Measurements from ENCODE around the gene MYO5A. TPM values are rescaled to one million over a fixed set of nuclear protein-coding genes. Genes with fewer than 3 reads are reported as not detected.

Gene MYO5A
- total RNA-seq, 1 experiment from 2014 or later = 29.2 TPM

GRCh38 chr15:52563501-52564060 lies 34.9 kb upstream of the MYO5A start:
- Mint-ChIP-seq H3K9me3 (no peaks in the 10 kb centered on the region), H3K27ac (peak overlapping the region; percentile 67), H3K4me1 (peaks cover 58% of the 10 kb centered on the region), H3K27me3 (ENCODE audit: low read depth) (no peaks in the 10 kb centered on the region), H3K4me3 (no peak overlapping the region), H3K36me3 (peaks cover 9% of the 10 kb centered on the region)
- TF ChIP-seq, protein P1, sequence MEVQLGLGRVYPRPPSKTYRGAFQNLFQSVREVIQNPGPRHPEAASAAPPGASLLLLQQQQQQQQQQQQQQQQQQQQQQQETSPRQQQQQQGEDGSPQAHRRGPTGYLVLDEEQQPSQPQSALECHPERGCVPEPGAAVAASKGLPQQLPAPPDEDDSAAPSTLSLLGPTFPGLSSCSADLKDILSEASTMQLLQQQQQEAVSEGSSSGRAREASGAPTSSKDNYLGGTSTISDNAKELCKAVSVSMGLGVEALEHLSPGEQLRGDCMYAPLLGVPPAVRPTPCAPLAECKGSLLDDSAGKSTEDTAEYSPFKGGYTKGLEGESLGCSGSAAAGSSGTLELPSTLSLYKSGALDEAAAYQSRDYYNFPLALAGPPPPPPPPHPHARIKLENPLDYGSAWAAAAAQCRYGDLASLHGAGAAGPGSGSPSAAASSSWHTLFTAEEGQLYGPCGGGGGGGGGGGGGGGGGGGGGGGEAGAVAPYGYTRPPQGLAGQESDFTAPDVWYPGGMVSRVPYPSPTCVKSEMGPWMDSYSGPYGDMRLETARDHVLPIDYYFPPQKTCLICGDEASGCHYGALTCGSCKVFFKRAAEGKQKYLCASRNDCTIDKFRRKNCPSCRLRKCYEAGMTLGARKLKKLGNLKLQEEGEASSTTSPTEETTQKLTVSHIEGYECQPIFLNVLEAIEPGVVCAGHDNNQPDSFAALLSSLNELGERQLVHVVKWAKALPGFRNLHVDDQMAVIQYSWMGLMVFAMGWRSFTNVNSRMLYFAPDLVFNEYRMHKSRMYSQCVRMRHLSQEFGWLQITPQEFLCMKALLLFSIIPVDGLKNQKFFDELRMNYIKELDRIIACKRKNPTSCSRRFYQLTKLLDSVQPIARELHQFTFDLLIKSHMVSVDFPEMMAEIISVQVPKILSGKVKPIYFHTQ (CRISPR knock-in tag; IDR thresholded peaks at IDR 0.05) = no peak
- TF ChIP-seq EMX1 (CRISPR knock-in tag; IDR thresholded peaks at IDR 0.05) (no peak), NR1H2 (CRISPR knock-in tag; IDR thresholded peaks at IDR 0.05) (no peak), ETV6 (CRISPR knock-in tag; IDR thresholded peaks at IDR 0.05) (no peak), TP53 (CRISPR knock-in tag; IDR thresholded peaks at IDR 0.05) (no peak), ZNF671 (CRISPR knock-in tag; IDR thresholded peaks at IDR 0.05) (no peak), JAZF1 (CRISPR knock-in tag; IDR thresholded peaks at IDR 0.05) (no peak), RELA (CRISPR knock-in tag; IDR thresholded peaks at IDR 0.05; ENCODE audit: borderline replicate concordance) (no peak), SP1 (CRISPR knock-in tag; conservative IDR thresholded peaks at IDR 0.05) (no peak)
- CTCF ChIA-PET = interaction anchor here (1.3 to 1.7 kb wide), 2 partner anchors 307 to 336 kb away, joined by 3 to 5 read pairs; no protein-coding TSS in a partner anchor
- ATAC-seq (no peak), DNase-seq (ENCODE audit: low spot score) (no peak)
- POLR2A ChIA-PET = interaction anchor here (0.6 kb wide), 1 partner anchor 29 kb away, joined by 3 read pairs; no protein-coding TSS in a partner anchor

DNA sequence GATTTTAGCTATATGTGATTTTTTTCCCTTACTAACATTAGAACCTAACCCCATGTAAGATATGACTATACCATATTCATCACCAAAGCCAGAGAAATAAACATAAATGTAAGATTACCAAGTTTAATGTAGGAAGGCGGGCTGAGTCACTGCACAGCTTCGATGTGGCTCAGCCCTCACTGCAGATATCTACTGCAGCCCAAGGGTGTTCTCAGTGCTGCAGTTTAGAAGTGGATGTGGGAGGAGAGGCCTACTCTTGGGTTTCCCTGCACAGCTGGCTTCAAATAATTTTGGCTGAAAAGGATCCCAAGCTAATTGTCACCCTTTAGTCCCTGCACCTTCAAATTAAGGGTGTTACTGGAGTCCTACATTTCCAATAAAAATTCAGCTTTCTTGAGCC lies 30.9 kb upstream of the MYO5A start:
- no peak overlapping the region for H3K27ac Mint-ChIP-seq
- CTCF ChIA-PET = no interaction called here

DNA sequence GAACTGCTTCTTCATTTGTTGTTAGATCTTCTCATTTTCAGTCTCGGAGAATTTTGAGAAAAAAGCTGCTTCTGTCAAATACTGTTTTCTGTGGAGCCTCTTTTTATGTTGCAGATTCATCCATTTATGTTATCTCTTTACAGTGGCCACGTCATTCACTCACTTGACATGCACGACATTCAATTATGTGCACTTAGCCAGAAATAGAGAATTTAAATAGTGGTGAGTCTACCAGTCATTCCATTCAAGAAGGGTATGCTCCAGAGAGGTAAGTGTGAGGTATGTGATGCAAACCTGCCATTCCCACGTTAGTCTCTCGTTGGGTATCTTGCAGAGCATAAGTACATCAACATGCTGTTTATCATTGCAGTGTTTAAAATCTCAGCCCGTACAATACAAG lies 30.3 kb upstream of the MYO5A start:
- H3K27ac Mint-ChIP-seq = no peak overlapping the region; the same call in 1 of the 2 replicates
- no peak overlapping the region for H3K4me3 Mint-ChIP-seq
- no peak for TF ChIP-seq PRRX2 (CRISPR knock-in tag; IDR thresholded peaks at IDR 0.05)
- no peak for TF ChIP-seq MYBL2 (CRISPR knock-in tag; IDR thresholded peaks at IDR 0.05)
- no peak for TF ChIP-seq ZNF532 (CRISPR knock-in tag; IDR thresholded peaks at IDR 0.05; ENCODE audit: borderline replicate concordance)
- TF ChIP-seq ZNF121 (CRISPR knock-in tag; IDR thresholded peaks at IDR 0.05) = no peak
- no peak for TF ChIP-seq USF1 (CRISPR knock-in tag; IDR thresholded peaks at IDR 0.05)
- no peak for TF ChIP-seq NFATC4 (CRISPR knock-in tag; IDR thresholded peaks at IDR 0.05)
- no peak for TF ChIP-seq ELF4 (CRISPR knock-in tag; IDR thresholded peaks at IDR 0.05; ENCODE audit: low read depth)
- TF ChIP-seq, protein P2, sequence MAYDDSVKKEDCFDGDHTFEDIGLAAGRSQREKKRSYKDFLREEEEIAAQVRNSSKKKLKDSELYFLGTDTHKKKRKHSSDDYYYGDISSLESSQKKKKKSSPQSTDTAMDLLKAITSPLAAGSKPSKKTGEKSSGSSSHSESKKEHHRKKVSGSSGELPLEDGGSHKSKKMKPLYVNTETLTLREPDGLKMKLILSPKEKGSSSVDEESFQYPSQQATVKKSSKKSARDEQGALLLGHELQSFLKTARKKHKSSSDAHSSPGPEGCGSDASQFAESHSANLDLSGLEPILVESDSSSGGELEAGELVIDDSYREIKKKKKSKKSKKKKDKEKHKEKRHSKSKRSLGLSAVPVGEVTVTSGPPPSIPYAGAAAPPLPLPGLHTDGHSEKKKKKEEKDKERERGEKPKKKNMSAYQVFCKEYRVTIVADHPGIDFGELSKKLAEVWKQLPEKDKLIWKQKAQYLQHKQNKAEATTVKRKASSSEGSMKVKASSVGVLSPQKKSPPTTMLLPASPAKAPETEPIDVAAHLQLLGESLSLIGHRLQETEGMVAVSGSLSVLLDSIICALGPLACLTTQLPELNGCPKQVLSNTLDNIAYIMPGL (CRISPR knock-in tag; IDR thresholded peaks at IDR 0.05) = no peak
- TF ChIP-seq ATF1 (CRISPR knock-in tag; IDR thresholded peaks at IDR 0.05) = no peak
- no peak for TF ChIP-seq JUN (CRISPR knock-in tag; IDR thresholded peaks at IDR 0.05)
- no peak for TF ChIP-seq ZNF317 (CRISPR knock-in tag; IDR thresholded peaks at IDR 0.05; ENCODE audit: borderline replicate concordance, low read depth)
- TF ChIP-seq GABPB1 (CRISPR knock-in tag; IDR thresholded peaks at IDR 0.05) = no peak

More for the DNA sequence above, 30.9 kb upstream of the MYO5A start:
- no peak for DNase-seq (ENCODE audit: low spot score)
- no peaks in the 10 kb centered on the region for H3K27me3 Mint-ChIP-seq (ENCODE audit: low read depth)
- no peaks in the 10 kb centered on the region for H3K9me3 Mint-ChIP-seq
- H3K4me1 Mint-ChIP-seq = peaks cover 41% of the 10 kb centered on the region
- TF ChIP-seq OVOL2 (CRISPR knock-in tag; IDR thresholded peaks at IDR 0.05; ENCODE audit: borderline replicate concordance) (no peak), EMX1 (CRISPR knock-in tag; IDR thresholded peaks at IDR 0.05) (no peak), SOX15 (CRISPR knock-in tag; IDR thresholded peaks at IDR 0.05) (no peak), NFATC4 (CRISPR knock-in tag; IDR thresholded peaks at IDR 0.05) (no peak), NFE2L1 (CRISPR knock-in tag; IDR thresholded peaks at IDR 0.05) (no peak), ZNF232 (CRISPR knock-in tag; IDR thresholded peaks at IDR 0.05) (no peak), JAZF1 (CRISPR knock-in tag; IDR thresholded peaks at IDR 0.05) (no peak)
- H3K4me3 Mint-ChIP-seq = no peak overlapping the region
- ATAC-seq = no peak
- H3K36me3 Mint-ChIP-seq = peaks cover 22% of the 10 kb centered on the region
- POLR2A ChIA-PET = no interaction called here

More for the DNA sequence above, 30.3 kb upstream of the MYO5A start:
- no peaks in the 10 kb centered on the region for H3K9me3 Mint-ChIP-seq
- ChIA-PET POLR2A (interaction anchor here (0.7 kb wide), 1 partner anchor 340 kb away, joined by 5 read pairs; no protein-coding TSS in a partner anchor), CTCF (no interaction called here)
- ATAC-seq (no peak), DNase-seq (ENCODE audit: low spot score) (no peak)
- peaks cover 36% of the 10 kb centered on the region for H3K4me1 Mint-ChIP-seq
- H3K36me3 Mint-ChIP-seq = peaks cover 26% of the 10 kb centered on the region
- H3K27me3 Mint-ChIP-seq (ENCODE audit: low read depth) = no peaks in the 10 kb centered on the region
